ENCODE data around the gene NUDT8. TPM values are rescaled to one million over a fixed set of nuclear protein-coding genes. Genes with fewer than 3 reads are reported as not detected.
A peak's percentile ranks its signal among the peaks of the same experiment; 100 is the strongest.

Gene NUDT8
- total and polyA plus RNA-seq, 2 of the 8 experiments (the other 6 are each of a cell fraction or from before 2014, with no cell fraction given), result 7.2 to 8.3 TPM

GRCh38 chr11:67629386-67630227, at the start of gene NUDT8 (continued):
- TF ChIP-seq KDM4A (IDR thresholded peaks at IDR 0.05; ENCODE audit: low read depth, low read length, severe bottlenecking) (peak; percentile 35), RBBP5 (IDR thresholded peaks at IDR 0.05; ENCODE audit: borderline replicate concordance, low read depth, low read length) (peak; percentile 50; the same call in 1 of the 2 replicates), TAF1 (IDR thresholded peaks at IDR 0.05; ENCODE audit: low read depth, low read length) (peak; percentile 32; the same call in 1 of the 2 replicates), TEAD4 (IDR thresholded peaks at IDR 0.05; ENCODE audit: low read depth, low read length) (0 out of 2 replicates have a peak, but pooled peaks have one; percentile 5), E2F6 (IDR thresholded peaks at IDR 0.05) (peak; percentile 88), USF2 (IDR thresholded peaks at IDR 0.05; ENCODE audit: low read length) (no peak)
